DOHH2 (cell line): ENCODE results near the gene TP53I3.
A peak's percentile ranks its signal among the peaks of the same experiment; 100 is the strongest.

Experiments used
- H3F3A ChIP-seq: fragments of 200-600 bp; sonication (generic), shearing (Covaris generic); 2 replicates; pipeline ENCODE4 v1.6.0; 2016; ENCODE audit warnings: antibody characterized with exemption, mild to moderate bottlenecking; ENCODE audit not compliant: control insufficient read depth, insufficient read depth
- H3K27ac ChIP-seq: fragments of 200-600 bp; sonication (generic); 2 replicates; pipeline ENCODE4 v1.5.1; 2014; ENCODE audit warnings: low read depth, mild to moderate bottlenecking, low read length, moderate library complexity
- H3K27me3 ChIP-seq: fragments of 200-600 bp; sonication (generic); 2 replicates; pipeline ENCODE4 v1.6.1; 2014; ENCODE audit warnings: mild to moderate bottlenecking, low read length, mixed read lengths; ENCODE audit not compliant: control insufficient read depth
- H3K36me3 ChIP-seq: fragments of 200-600 bp; sonication (generic); 2 replicates; pipeline ENCODE4 v1.6.1; 2014; ENCODE audit warnings: mild to moderate bottlenecking, low read length, moderate library complexity, mixed read lengths; ENCODE audit not compliant: control insufficient read depth
- H3K4me1 ChIP-seq: fragments of 200-600 bp; sonication (generic); 2 replicates; pipeline ENCODE4 v1.6.1; 2014; ENCODE audit warnings: mild to moderate bottlenecking, low read length, mixed read lengths; ENCODE audit not compliant: control insufficient read depth
- H3K4me2 ChIP-seq: fragments of 200-600 bp; sonication (generic); 2 replicates; pipeline ENCODE4 v1.6.0; 2014; ENCODE audit warnings: mild to moderate bottlenecking, low read length, moderate library complexity
- H3K4me3 ChIP-seq: fragments of 200-600 bp; sonication (generic); 2 replicates; pipeline ENCODE4 v1.5.1; 2014; ENCODE audit warnings: mild to moderate bottlenecking, low read length, mixed read lengths
- H3K79me2 ChIP-seq: fragments of 200-600 bp; sonication (generic); 2 replicates; pipeline ENCODE4 v1.6.1; 2014; ENCODE audit warnings: mild to moderate bottlenecking, low read length, mixed read lengths; ENCODE audit not compliant: control insufficient read depth
- H3K9me2 ChIP-seq: fragments of 200-600 bp; sonication (generic); replicated peaks from 2 replicates; pipeline ENCODE4 v1.6.1; 2014; ENCODE audit warnings: mild to moderate bottlenecking, low read length, mixed read lengths; ENCODE audit not compliant: control insufficient read depth
- H3K9me3 ChIP-seq: fragments of 200-600 bp; sonication (generic); 2 replicates; pipeline ENCODE4 v1.6.1; 2014; ENCODE audit warnings: antibody characterized with exemption, low read length, mixed read lengths; ENCODE audit not compliant: control insufficient read depth, insufficient read depth
- H4K20me1 ChIP-seq: fragments of 200-600 bp; sonication (generic); 2 replicates; pipeline ENCODE4 v1.6.0; 2014; ENCODE audit warnings: low read depth, mild to moderate bottlenecking, antibody characterized with exemption, low read length, moderate library complexity; ENCODE audit not compliant: control insufficient read depth, insufficient read depth
- CTCF ChIP-seq: fragments of 200-600 bp; sonication (generic); IDR thresholded peaks from one replicate; pipeline ENCODE4 v1.5.1; 2014; ENCODE audit warnings: antibody characterized with exemption, mild to moderate bottlenecking, low read depth, low read length; ENCODE audit not compliant: poor library complexity, severe bottlenecking
- EZH2phosphoT487 ChIP-seq: fragments of 200-600 bp; sonication (generic); IDR thresholded peaks from 2 replicates; pipeline ENCODE4 v1.6.1; 2017; ENCODE audit warnings: borderline replicate concordance, mild to moderate bottlenecking, antibody characterized with exemption, low read length, moderate library complexity, mixed read lengths

TP53I3 gene

GRCh38 chr2:24088821-24089359, 4.3 kb upstream of the TP53I3 start:
- H3K9me2 ChIP-seq = no peaks in the 10 kb centered on the region
- H3K27me3 ChIP-seq = no peaks in the 10 kb centered on the region
- H3K9me3 ChIP-seq = no peaks in the 10 kb centered on the region
- H3F3A ChIP-seq = peaks cover 4% of the 10 kb centered on the region; the same call in 1 of the 2 replicates
- H3K4me1 ChIP-seq = peaks cover 6% of the 10 kb centered on the region
- H3K27ac ChIP-seq = no peak overlapping the region
- no peaks in the 10 kb centered on the region for H3K79me2 ChIP-seq
- no peak overlapping the region for H3K4me2 ChIP-seq
- no peaks in the 10 kb centered on the region for H4K20me1 ChIP-seq
- H3K4me3 ChIP-seq = no peak overlapping the region
- TF ChIP-seq EZH2phosphoT487 = no peak
- no peak for TF ChIP-seq CTCF
- H3K36me3 ChIP-seq = no peaks in the 10 kb centered on the region

GRCh38 chr2:24087032-24087431, 2.4 kb upstream of the TP53I3 start:
- H3K36me3 ChIP-seq = peaks cover 4% of the 10 kb centered on the region; the same call in 1 of the 2 replicates
- no peaks in the 10 kb centered on the region for H4K20me1 ChIP-seq
- H3K4me2 ChIP-seq = no peak overlapping the region
- H3F3A ChIP-seq = peaks cover 4% of the 10 kb centered on the region; the same call in 1 of the 2 replicates
- no peaks in the 10 kb centered on the region for H3K27me3 ChIP-seq
- H3K27ac ChIP-seq = no peak overlapping the region
- no peak for TF ChIP-seq CTCF
- TF ChIP-seq EZH2phosphoT487 = no peak
- no peaks in the 10 kb centered on the region for H3K9me2 ChIP-seq
- no peak overlapping the region for H3K4me3 ChIP-seq
- H3K4me1 ChIP-seq = peaks cover 16% of the 10 kb centered on the region
- no peaks in the 10 kb centered on the region for H3K9me3 ChIP-seq
- H3K79me2 ChIP-seq = no peaks in the 10 kb centered on the region

DNA sequence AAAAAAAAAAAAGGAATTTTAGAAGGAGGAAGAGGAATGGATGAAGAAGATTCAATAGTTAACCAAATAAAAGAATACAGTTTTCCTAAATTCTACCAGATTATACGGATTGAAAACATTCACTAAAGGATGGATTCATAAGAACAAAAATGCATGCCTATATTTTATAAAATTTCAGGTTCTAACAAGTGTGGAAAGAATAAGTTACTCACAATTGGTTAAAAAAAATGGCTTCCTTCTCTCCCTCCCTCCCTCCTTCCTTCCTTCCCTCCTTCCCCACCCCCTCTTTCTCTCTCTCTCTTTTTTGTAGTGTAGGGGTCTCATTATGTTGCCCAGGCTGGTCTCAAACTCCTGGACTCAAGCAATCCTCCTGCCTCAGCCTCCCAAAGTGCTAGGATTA, 1.6 kb upstream of the TP53I3 start:
- H3K27ac ChIP-seq = no peak overlapping the region
- H3K4me1 ChIP-seq = peaks cover 16% of the 10 kb centered on the region
- TF ChIP-seq CTCF = no peak
- TF ChIP-seq EZH2phosphoT487 = no peak
- H3K4me3 ChIP-seq = no peak overlapping the region
- H4K20me1 ChIP-seq = no peaks in the 10 kb centered on the region
- H3K4me2 ChIP-seq = no peak overlapping the region
- peaks cover 4% of the 10 kb centered on the region; the same call in 1 of the 2 replicates for H3K36me3 ChIP-seq
- peaks cover 4% of the 10 kb centered on the region; the same call in 1 of the 2 replicates for H3F3A ChIP-seq
- no peaks in the 10 kb centered on the region for H3K9me3 ChIP-seq
- no peaks in the 10 kb centered on the region for H3K9me2 ChIP-seq
- no peaks in the 10 kb centered on the region for H3K79me2 ChIP-seq
- H3K27me3 ChIP-seq = no peaks in the 10 kb centered on the region

GRCh38 chr2:24085200-24085489, 511 bp upstream of the TP53I3 start:
- Histone ChIP-seq H3K4me3 (peak overlapping the region; percentile 84), H3K4me2 (peak overlapping the region; percentile 91), H3F3A (peaks cover 4% of the 10 kb centered on the region; the same call in 1 of the 2 replicates), H3K36me3 (peaks cover 4% of the 10 kb centered on the region; the same call in 1 of the 2 replicates), H3K9me3 (no peaks in the 10 kb centered on the region), H3K27ac (no peak overlapping the region), H3K27me3 (no peaks in the 10 kb centered on the region), H4K20me1 (no peaks in the 10 kb centered on the region), H3K4me1 (peaks cover 16% of the 10 kb centered on the region), H3K79me2 (no peaks in the 10 kb centered on the region), H3K9me2 (no peaks in the 10 kb centered on the region)
- no peak for TF ChIP-seq EZH2phosphoT487
- no peak for TF ChIP-seq CTCF
